Thymus (tissue), 11 donors: ENCODE measurements around the gene KCTD7. TPM values are rescaled to one million over a fixed set of nuclear protein-coding genes. Genes with fewer than 3 reads are reported as not detected.
"Not testable (repeated sequence)": the region's sequence is repeated elsewhere in the genome, so short reads cannot be mapped to it uniquely, and the experiment has no call there.

Experiments
- DNase-seq, 9 donors: peaks; one replicate each; pipeline ENCODE4 v3.0.0-alpha.2; 2013; ENCODE audit warnings: low spot score in 9 of 9, low read depth in 6 of 9, missing footprints in 1 of 9
- H3K27ac ChIP-seq, 2 donors: one replicate each; pipeline ENCODE4 v1.5.1; 2013; ENCODE audit warnings: control low read depth in 1 of 2, low read depth in 1 of 2, low read length in 1 of 2, mild to moderate bottlenecking in 1 of 2, moderate library complexity in 1 of 2
- H3K27me3 ChIP-seq, 2 donors: one replicate each; pipeline ENCODE4 v1.5.1; 2013; ENCODE audit warnings: low read length in 1 of 2; ENCODE audit not compliant: control insufficient read depth in 2 of 2, insufficient read depth in 1 of 2
- H3K36me3 ChIP-seq, 2 donors: one replicate each; pipeline ENCODE4 v1.5.1; 2013; ENCODE audit warnings: low read length in 1 of 2, mild to moderate bottlenecking in 1 of 2, moderate library complexity in 1 of 2; ENCODE audit not compliant: control insufficient read depth in 2 of 2, insufficient read depth in 2 of 2
- H3K4me1 ChIP-seq, 2 donors: one replicate each; pipeline ENCODE4 v1.5.1; 2013; ENCODE audit warnings: low read length in 2 of 2; ENCODE audit not compliant: control insufficient read depth in 2 of 2, insufficient read depth in 2 of 2
- H3K4me3 ChIP-seq, 2 donors: one replicate each; pipeline ENCODE4 v1.5.1; 2013; ENCODE audit warnings: low read length in 2 of 2, control low read depth in 1 of 2, mild to moderate bottlenecking in 1 of 2
- H3K9me3 ChIP-seq, 2 donors: one replicate each; pipeline ENCODE4 v1.5.1; 2013; ENCODE audit warnings: low read length in 1 of 2, mild to moderate bottlenecking in 1 of 2; ENCODE audit not compliant: control insufficient read depth in 2 of 2, insufficient read depth in 1 of 2
- WGBS: extraction: QIAGEN DNeasy Blood & Tissue Kit; methylation state at CpG from one replicate; pipeline ENCODE4 v1.1.7; 2013; 5-methylcytosine and 5-hydroxymethylcytosine counted together
- polyA plus RNA-seq: library from polyadenylated mRNA; stranded (reverse); fragments of 200-250 nt; gene quantifications from one replicate; pipeline ENCODE4 v1.2.3, GENCODE V29; 2013
- total RNA-seq: library from RNA; stranded (reverse); fragments of 120-200 nt; gene quantifications from one replicate; pipeline ENCODE4 v1.2.4, GENCODE V29; 2013
- donor health status: healthy.

KCTD7 gene
- total and polyA plus RNA-seq, 2 donors: 3.3 to 7.0 TPM

GRCh38 chr7:66668677-66669076 lies 40.0 kb downstream of the KCTD7 start:
- DNase-seq: no peak
- no peaks in the 10 kb centered on the region for H3K9me3 ChIP-seq
- H3K27ac ChIP-seq: no peak overlapping the region
- H3K4me1 ChIP-seq: no peaks in the 10 kb centered on the region
- 97% methylated on average over 7 of the region's 7 CpGs for WGBS
- no peak overlapping the region for H3K4me3 ChIP-seq
- H3K27me3 ChIP-seq: no peaks in the 10 kb centered on the region
- H3K36me3 ChIP-seq: no peaks in the 10 kb centered on the region

- no peaks in the 10 kb centered on the region for H3K36me3 ChIP-seq
- no peak overlapping the region for H3K4me3 ChIP-seq
- no peak overlapping the region for H3K27ac ChIP-seq
- 98% methylated on average over 7 of the region's 7 CpGs for WGBS
- H3K4me1 ChIP-seq: no peaks in the 10 kb centered on the region
- no peaks in the 10 kb centered on the region for H3K27me3 ChIP-seq
- no peak for DNase-seq
- no peaks in the 10 kb centered on the region for H3K9me3 ChIP-seq
These were observed 40.4 kb downstream of the KCTD7 start for GRCh38 chr7:66669088-66669487.

- DNase-seq: no peak
- H3K36me3 ChIP-seq: no peaks in the 10 kb centered on the region
- 97% methylated on average over 5 of the region's 5 CpGs for WGBS
- no peaks in the 10 kb centered on the region for H3K9me3 ChIP-seq
- H3K4me1 ChIP-seq: no peaks in the 10 kb centered on the region
- no peak overlapping the region for H3K27ac ChIP-seq
- no peaks in the 10 kb centered on the region for H3K27me3 ChIP-seq
- H3K4me3 ChIP-seq: no peak overlapping the region
These were observed 40.8 kb downstream of the KCTD7 start for GRCh38 chr7:66669496-66669895.

- no peaks in the 10 kb centered on the region for H3K36me3 ChIP-seq
- no peaks in the 10 kb centered on the region for H3K9me3 ChIP-seq
- H3K4me3 ChIP-seq: no peak overlapping the region
- H3K27ac ChIP-seq: no peak overlapping the region
- 99% methylated on average over 3 of the region's 3 CpGs for WGBS
- DNase-seq: no peak
- H3K4me1 ChIP-seq: no peaks in the 10 kb centered on the region
- H3K27me3 ChIP-seq: no peaks in the 10 kb centered on the region
These were observed 42.4 kb downstream of the KCTD7 start for GRCh38 chr7:66671034-66671433.

GRCh38 chr7:66671486-66671885 lies 42.8 kb downstream of the KCTD7 start:
- H3K36me3 ChIP-seq, H3K4me3 ChIP-seq, H3K27ac ChIP-seq, H3K27me3 ChIP-seq, H3K9me3 ChIP-seq, DNase-seq, H3K4me1 ChIP-seq: not testable (repeated sequence)
- WGBS: 93% methylated on average over 2 of the region's 2 CpGs

- not testable (repeated sequence) for H3K4me1 ChIP-seq, H3K4me3 ChIP-seq, DNase-seq, H3K36me3 ChIP-seq, H3K27ac ChIP-seq, H3K27me3 ChIP-seq, H3K9me3 ChIP-seq
- WGBS: 90% methylated on average over 2 of the region's 5 CpGs
These were observed 43.9 kb downstream of the KCTD7 start for GRCh38 chr7:66672432-66673123.

- H3K9me3 ChIP-seq, DNase-seq, H3K36me3 ChIP-seq, H3K27me3 ChIP-seq, H3K4me1 ChIP-seq, H3K4me3 ChIP-seq, H3K27ac ChIP-seq: not testable (repeated sequence)
- 94% methylated on average over 5 of the region's 7 CpGs for WGBS
These were observed 44.5 kb downstream of the KCTD7 start for GRCh38 chr7:66673124-66673640.

GRCh38 chr7:66679633-66680244 lies 51.1 kb downstream of the KCTD7 start:
- WGBS: 97% methylated on average over 3 of the region's 3 CpGs
- Histone ChIP-seq H3K4me1 (peaks cover 0 to 7% of the 10 kb centered on the region in 2 donors), H3K4me3 (no peak overlapping the region), H3K36me3 (no peaks in the 10 kb centered on the region), H3K27me3 (peaks cover 0 to 12% of the 10 kb centered on the region in 2 donors), H3K9me3 (no peaks in the 10 kb centered on the region), H3K27ac (no peak overlapping the region)
- DNase-seq: no peak

- peak overlapping the region; percentile 87 to 95 for H3K4me3 ChIP-seq
- H3K4me1 ChIP-seq: peaks cover 0 to 7% of the 10 kb centered on the region in 2 donors
- peak overlapping the region; percentile 99 for H3K27ac ChIP-seq
- DNase-seq: peak; percentile 88 to 96 (median 93)
- no peaks in the 10 kb centered on the region for H3K9me3 ChIP-seq
- WGBS: 3% methylated on average over 78 of the region's 78 CpGs
- H3K36me3 ChIP-seq: no peaks in the 10 kb centered on the region
- peaks cover 0 to 12% of the 10 kb centered on the region in 2 donors for H3K27me3 ChIP-seq
These were observed 53.0 kb downstream of the KCTD7 start for GRCh38 chr7:66681491-66682349.
